ENCODE measurements around the gene RSU1.
"Not testable (repeated sequence)": the region's sequence is repeated elsewhere in the genome, so short reads cannot be mapped to it uniquely, and the experiment has no call there.

Gene RSU1

DNA sequence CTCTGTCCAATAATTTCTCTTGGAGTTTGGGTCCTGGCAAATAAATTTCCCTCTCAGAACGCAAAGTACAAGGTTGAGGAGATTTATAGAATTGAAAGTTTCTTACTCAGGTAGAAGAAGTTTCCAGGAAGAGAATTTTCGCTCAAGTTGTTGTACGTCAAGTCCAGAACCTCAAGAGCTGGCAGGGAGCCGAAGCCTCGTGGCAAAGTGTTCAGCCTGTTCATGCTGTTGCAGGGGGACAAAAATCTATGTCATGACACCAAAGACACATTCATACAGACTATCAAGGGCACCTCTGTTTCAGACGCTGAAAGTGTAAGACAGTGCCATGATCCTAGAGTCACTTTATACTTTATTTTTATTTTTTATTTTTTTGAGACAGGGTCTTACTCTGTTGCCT lies 62.5 kb downstream of the RSU1 start:
- no peak overlapping the region for H3K9ac ChIP-seq (ENCODE audit: low read depth, low read length)
- no peaks in the 10 kb centered on the region for H3K27me3 ChIP-seq (ENCODE audit: control insufficient read depth, insufficient read depth, low read length)
- no peak overlapping the region for H3K4me3 ChIP-seq (ENCODE audit: low read depth, low read length)
- H3K9me3 ChIP-seq (ENCODE audit: control insufficient read depth, insufficient read depth, low read length): no peaks in the 10 kb centered on the region
- H3K4me1 ChIP-seq (ENCODE audit: control insufficient read depth, insufficient read depth, low read length): no peaks in the 10 kb centered on the region
- H3K36me3 ChIP-seq (ENCODE audit: control insufficient read depth, insufficient read depth, low read length): peaks cover 3% of the 10 kb centered on the region

DNA sequence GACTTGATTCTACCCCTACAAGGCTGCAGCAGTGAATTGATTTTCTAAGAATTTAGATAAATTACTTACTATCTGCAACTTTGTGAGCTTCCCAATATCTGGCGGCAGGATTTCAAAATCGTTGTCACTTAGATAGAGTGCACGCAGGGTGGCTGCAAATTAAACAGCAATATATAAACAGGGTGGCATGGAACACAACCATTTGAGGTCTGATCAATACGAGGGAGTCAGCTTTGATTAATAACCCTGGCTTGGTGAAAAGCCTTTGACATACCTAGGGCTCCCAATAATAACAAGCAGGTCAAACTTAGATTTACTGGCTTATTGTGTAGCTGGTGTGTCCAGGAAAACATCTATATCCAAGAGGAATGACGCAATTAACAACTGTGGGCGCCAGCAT lies 64.4 kb downstream of the RSU1 start:
- H3K4me3 ChIP-seq (ENCODE audit: low read depth, low read length); H3K36me3 ChIP-seq (ENCODE audit: control insufficient read depth, insufficient read depth, low read length); H3K4me1 ChIP-seq (ENCODE audit: control insufficient read depth, insufficient read depth, low read length); H3K27me3 ChIP-seq (ENCODE audit: control insufficient read depth, insufficient read depth, low read length); H3K9me3 ChIP-seq (ENCODE audit: control insufficient read depth, insufficient read depth, low read length); H3K9ac ChIP-seq (ENCODE audit: low read depth, low read length): not testable (repeated sequence)

DNA sequence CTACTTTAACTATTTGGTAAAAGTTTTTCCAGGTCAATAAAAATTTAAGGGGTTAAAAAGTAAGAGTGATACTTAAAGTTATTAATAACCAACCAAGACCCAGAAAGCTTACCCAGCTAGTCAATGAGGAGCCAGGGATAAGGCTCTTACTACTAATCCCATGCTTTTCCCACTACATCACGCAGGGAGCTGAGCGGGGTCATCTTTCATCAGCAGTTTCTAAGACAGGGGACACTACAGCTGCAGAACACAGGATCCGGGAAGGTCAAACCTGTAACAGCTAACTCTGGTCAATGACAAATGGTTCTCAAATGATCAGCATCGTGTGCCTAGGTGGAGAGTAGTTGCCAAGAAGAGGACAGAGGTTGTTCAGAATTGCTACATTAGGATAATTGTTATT lies 65.1 kb downstream of the RSU1 start:
- Histone ChIP-seq H3K4me3 (ENCODE audit: low read depth, low read length) (no peak overlapping the region), H3K4me1 (ENCODE audit: control insufficient read depth, insufficient read depth, low read length) (no peaks in the 10 kb centered on the region), H3K36me3 (ENCODE audit: control insufficient read depth, insufficient read depth, low read length) (peaks cover 3% of the 10 kb centered on the region), H3K9me3 (ENCODE audit: control insufficient read depth, insufficient read depth, low read length) (no peaks in the 10 kb centered on the region), H3K9ac (ENCODE audit: low read depth, low read length) (no peak overlapping the region), H3K27me3 (ENCODE audit: control insufficient read depth, insufficient read depth, low read length) (no peaks in the 10 kb centered on the region)

DNA sequence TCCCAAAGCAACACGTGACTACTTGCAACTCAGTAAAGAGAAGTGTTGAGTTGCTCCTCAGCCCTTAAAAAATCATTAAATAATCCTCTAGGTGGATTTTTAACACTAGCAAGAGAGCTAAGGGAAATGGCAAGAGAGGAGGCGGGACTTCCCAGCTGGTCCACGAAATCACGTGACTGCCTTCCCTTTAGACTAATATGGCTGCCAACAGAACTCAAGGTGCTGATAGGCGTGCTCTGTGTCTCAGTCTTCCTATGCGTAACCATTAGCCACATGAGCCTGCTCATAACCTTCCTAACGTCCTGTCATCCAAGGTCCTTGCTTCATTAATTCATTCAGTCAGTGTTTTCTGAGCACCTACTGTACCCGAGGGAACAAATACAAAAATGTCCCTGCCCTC lies 66.0 kb downstream of the RSU1 start:
- no peak overlapping the region for H3K9ac ChIP-seq (ENCODE audit: low read depth, low read length)
- no peaks in the 10 kb centered on the region for H3K27me3 ChIP-seq (ENCODE audit: control insufficient read depth, insufficient read depth, low read length)
- peaks cover 3% of the 10 kb centered on the region for H3K36me3 ChIP-seq (ENCODE audit: control insufficient read depth, insufficient read depth, low read length)
- H3K4me3 ChIP-seq (ENCODE audit: low read depth, low read length): no peak overlapping the region
- no peaks in the 10 kb centered on the region for H3K9me3 ChIP-seq (ENCODE audit: control insufficient read depth, insufficient read depth, low read length)
- H3K4me1 ChIP-seq (ENCODE audit: control insufficient read depth, insufficient read depth, low read length): no peaks in the 10 kb centered on the region

DNA sequence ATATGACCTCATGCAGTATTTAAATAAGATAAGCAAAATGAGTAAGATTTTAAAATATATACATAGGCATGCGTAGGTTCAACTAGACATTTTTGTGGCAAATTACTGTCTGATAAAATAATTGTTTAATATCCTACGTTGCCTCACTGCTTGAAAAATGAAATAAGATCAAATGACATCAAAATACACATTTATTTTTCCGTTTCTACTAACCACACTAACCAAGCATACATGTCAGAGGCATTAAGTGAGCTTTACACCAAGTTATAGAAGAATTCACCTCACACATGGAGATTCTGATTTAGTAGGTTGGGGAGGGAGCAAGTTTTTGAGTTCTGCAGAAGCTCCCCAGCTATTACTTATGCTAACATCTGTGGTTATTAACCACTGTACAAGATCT lies 66.8 kb downstream of the RSU1 start:
- Histone ChIP-seq H3K27me3 (ENCODE audit: control insufficient read depth, insufficient read depth, low read length) (no peaks in the 10 kb centered on the region), H3K4me1 (ENCODE audit: control insufficient read depth, insufficient read depth, low read length) (no peaks in the 10 kb centered on the region), H3K9me3 (ENCODE audit: control insufficient read depth, insufficient read depth, low read length) (no peaks in the 10 kb centered on the region), H3K4me3 (ENCODE audit: low read depth, low read length) (no peak overlapping the region), H3K9ac (ENCODE audit: low read depth, low read length) (no peak overlapping the region), H3K36me3 (ENCODE audit: control insufficient read depth, insufficient read depth, low read length) (peaks cover 3% of the 10 kb centered on the region)

DNA sequence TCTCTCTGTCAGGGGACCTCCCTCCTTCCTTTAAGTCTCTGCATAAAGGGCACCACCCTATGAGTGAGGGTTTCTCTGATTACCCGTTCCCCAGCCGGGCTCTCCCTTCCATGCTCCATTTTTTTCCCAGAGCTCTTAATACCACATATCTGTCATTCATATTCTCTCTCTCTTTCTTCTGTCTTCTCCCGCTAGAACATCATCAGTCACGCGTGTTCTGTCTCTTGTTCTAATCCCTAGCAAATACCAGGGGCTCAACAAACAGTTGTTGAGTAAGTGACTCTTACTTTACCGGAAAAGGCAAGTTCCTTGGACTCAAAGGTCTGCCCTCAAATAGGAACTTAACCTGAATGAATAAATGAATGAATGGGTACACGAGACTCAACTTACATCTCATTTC lies 68.5 kb downstream of the RSU1 start:
- no peaks in the 10 kb centered on the region for H3K4me1 ChIP-seq (ENCODE audit: control insufficient read depth, insufficient read depth, low read length)
- H3K9ac ChIP-seq (ENCODE audit: low read depth, low read length): no peak overlapping the region
- no peaks in the 10 kb centered on the region for H3K9me3 ChIP-seq (ENCODE audit: control insufficient read depth, insufficient read depth, low read length)
- H3K36me3 ChIP-seq (ENCODE audit: control insufficient read depth, insufficient read depth, low read length): peaks cover 3% of the 10 kb centered on the region
- H3K27me3 ChIP-seq (ENCODE audit: control insufficient read depth, insufficient read depth, low read length): no peaks in the 10 kb centered on the region
- no peak overlapping the region for H3K4me3 ChIP-seq (ENCODE audit: low read depth, low read length)

DNA sequence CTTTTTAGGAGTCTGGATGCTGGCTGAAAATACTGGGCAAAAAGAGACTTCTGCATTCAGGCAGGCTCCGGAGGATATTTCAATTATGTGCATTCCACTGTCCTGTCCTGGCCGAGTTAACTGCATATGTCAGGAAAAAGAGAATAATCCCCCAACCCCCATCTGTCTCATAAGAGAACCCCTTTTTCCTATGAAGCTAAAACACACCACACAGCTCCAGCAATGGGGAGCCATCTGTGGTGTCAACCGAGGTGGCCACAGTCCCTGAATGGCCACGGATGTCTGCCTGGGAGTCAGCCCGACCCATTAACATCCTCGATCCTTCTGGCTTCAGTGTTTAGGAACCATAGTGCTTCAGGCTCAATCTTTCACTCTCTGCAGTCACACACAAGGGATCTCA lies 70.4 kb downstream of the RSU1 start:
- Histone ChIP-seq H3K4me3 (ENCODE audit: low read depth, low read length) (no peak overlapping the region), H3K4me1 (ENCODE audit: control insufficient read depth, insufficient read depth, low read length) (no peaks in the 10 kb centered on the region), H3K9ac (ENCODE audit: low read depth, low read length) (no peak overlapping the region), H3K27me3 (ENCODE audit: control insufficient read depth, insufficient read depth, low read length) (no peaks in the 10 kb centered on the region), H3K36me3 (ENCODE audit: control insufficient read depth, insufficient read depth, low read length) (no peaks in the 10 kb centered on the region), H3K9me3 (ENCODE audit: control insufficient read depth, insufficient read depth, low read length) (no peaks in the 10 kb centered on the region)

DNA sequence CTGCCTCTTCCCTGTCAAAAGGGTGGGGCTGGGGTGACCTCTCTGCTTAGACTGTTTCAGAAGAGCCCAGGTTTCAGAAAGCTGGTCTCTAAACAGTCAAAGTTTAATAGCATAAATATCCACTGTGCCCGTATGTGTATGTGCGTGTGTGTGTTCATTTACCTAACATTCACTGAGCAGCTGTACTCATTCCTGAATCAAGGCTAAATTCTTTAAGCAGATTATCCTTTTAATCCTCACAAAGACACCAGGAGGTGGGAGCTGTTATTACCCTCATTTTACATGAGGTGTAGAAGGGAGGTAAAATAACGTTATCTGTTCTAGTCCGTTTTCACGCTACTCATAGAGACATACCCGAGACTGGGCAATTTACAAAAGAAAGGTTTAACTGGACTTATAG lies 72.2 kb downstream of the RSU1 start:
- H3K9ac ChIP-seq (ENCODE audit: low read depth, low read length): no peak overlapping the region

DNA sequence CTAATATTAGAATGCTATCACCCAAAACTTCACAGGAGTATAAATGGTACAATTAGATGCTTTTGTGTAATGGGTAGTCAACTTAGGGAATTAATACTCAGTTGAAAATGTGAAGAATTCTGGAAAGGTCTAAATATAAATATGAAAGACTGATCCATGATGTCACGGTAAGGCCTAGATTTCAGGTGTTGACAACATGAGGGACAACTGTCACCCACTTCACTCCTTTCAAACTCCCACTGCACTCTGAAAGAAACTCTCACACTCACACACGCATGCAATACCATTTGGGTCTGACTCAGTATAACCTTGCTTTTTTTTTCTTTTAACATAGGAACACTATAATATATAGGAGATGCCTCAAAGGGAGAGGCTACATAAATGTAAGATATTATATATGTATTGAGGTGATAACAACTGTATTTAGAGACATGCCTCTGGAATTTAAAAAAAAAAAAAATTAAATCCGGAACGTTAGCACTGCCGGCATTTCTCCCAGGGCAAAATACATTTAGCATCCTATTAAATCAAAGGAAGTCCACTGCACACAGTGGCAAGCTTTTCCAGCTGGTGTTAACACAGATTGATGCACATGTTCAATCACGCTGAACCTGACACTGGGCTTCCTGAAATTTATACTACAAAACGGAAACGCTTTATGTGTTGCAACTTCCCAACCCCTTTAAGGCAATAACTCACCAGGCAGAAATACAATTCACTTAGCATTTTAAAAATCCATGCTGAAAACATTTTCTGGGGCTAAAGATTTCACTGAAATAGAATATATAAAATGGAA lies 74.9 kb downstream of the RSU1 start:
- Histone ChIP-seq H3K9ac (ENCODE audit: low read depth, low read length) (no peak overlapping the region), H3K9me3 (ENCODE audit: control insufficient read depth, insufficient read depth, low read length) (no peaks in the 10 kb centered on the region), H3K36me3 (ENCODE audit: control insufficient read depth, insufficient read depth, low read length) (no peaks in the 10 kb centered on the region), H3K27me3 (ENCODE audit: control insufficient read depth, insufficient read depth, low read length) (no peaks in the 10 kb centered on the region), H3K4me3 (ENCODE audit: low read depth, low read length) (no peak overlapping the region), H3K4me1 (ENCODE audit: control insufficient read depth, insufficient read depth, low read length) (no peaks in the 10 kb centered on the region)

More for the DNA sequence above, 72.2 kb downstream of the RSU1 start:
- Histone ChIP-seq H3K27me3 (ENCODE audit: control insufficient read depth, insufficient read depth, low read length) (no peaks in the 10 kb centered on the region), H3K9me3 (ENCODE audit: control insufficient read depth, insufficient read depth, low read length) (no peaks in the 10 kb centered on the region), H3K4me1 (ENCODE audit: control insufficient read depth, insufficient read depth, low read length) (no peaks in the 10 kb centered on the region), H3K36me3 (ENCODE audit: control insufficient read depth, insufficient read depth, low read length) (no peaks in the 10 kb centered on the region), H3K4me3 (ENCODE audit: low read depth, low read length) (no peak overlapping the region)

DNA sequence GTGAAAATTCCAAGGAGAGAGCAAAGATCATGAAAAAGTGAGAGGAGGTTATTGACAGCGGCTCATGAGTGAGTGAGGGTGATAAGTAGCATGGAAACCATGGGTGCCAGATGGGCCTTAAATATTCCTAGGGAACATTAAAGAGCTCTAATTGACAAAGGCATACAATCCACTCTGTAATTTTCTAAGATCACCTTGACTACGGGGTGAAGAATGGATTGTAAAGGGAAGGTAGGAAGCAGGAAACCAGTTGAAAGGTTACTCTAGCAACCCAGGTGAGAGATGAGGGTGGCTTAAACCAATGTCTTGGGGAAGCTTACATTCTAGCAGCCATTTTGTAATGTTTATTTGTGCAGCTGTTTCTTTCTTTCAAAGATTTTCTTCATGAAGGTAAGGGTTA lies 75.7 kb downstream of the RSU1 start:
- H3K9ac ChIP-seq (ENCODE audit: low read depth, low read length): no peak overlapping the region
- H3K4me1 ChIP-seq (ENCODE audit: control insufficient read depth, insufficient read depth, low read length): no peaks in the 10 kb centered on the region
- no peak overlapping the region for H3K4me3 ChIP-seq (ENCODE audit: low read depth, low read length)
- no peaks in the 10 kb centered on the region for H3K9me3 ChIP-seq (ENCODE audit: control insufficient read depth, insufficient read depth, low read length)
- no peaks in the 10 kb centered on the region for H3K27me3 ChIP-seq (ENCODE audit: control insufficient read depth, insufficient read depth, low read length)
- H3K36me3 ChIP-seq (ENCODE audit: control insufficient read depth, insufficient read depth, low read length): no peaks in the 10 kb centered on the region

DNA sequence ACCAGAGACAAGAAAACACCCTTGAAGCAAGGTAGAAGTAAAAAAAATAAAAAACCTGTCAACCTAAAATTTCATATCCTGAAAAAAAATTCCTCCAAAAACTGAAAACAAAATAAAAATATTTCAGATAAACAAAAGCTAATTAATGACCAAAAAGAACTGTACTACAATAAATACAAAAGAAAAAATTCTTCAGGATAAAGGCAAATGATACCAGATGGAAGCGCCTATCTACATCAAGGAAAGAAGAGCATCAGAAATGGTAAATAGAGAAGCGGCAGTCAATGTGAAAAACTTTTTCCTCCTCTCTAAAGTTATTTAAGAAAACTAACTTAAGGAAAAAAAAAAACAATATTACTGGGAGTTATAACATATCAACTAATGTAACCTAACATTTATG lies 79.8 kb downstream of the RSU1 start:
- Histone ChIP-seq H3K4me1 (ENCODE audit: control insufficient read depth, insufficient read depth, low read length) (no peaks in the 10 kb centered on the region), H3K36me3 (ENCODE audit: control insufficient read depth, insufficient read depth, low read length) (no peaks in the 10 kb centered on the region), H3K4me3 (ENCODE audit: low read depth, low read length) (no peak overlapping the region), H3K9me3 (ENCODE audit: control insufficient read depth, insufficient read depth, low read length) (no peaks in the 10 kb centered on the region), H3K9ac (ENCODE audit: low read depth, low read length) (no peak overlapping the region), H3K27me3 (ENCODE audit: control insufficient read depth, insufficient read depth, low read length) (no peaks in the 10 kb centered on the region)

DNA sequence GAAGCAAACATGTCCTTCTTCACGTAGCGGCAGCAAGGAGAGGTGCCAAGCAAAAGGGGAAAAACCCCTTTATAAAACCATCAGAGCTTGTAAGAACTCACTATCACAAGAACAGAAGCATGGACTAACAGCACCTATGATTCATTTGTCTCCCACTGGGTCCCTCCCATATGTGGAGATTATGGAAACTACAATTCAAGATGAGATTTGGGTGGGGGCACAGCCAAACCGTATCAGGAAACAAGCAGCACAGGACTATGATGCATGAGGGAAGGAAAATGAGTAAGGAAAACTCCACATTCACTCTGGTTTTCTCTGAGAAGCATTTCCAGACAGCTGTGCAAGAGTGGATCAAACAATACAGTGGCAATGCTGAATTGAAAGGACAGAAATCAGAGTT lies 81.6 kb downstream of the RSU1 start:
- Histone ChIP-seq H3K36me3 (ENCODE audit: control insufficient read depth, insufficient read depth, low read length) (no peaks in the 10 kb centered on the region), H3K9me3 (ENCODE audit: control insufficient read depth, insufficient read depth, low read length) (no peaks in the 10 kb centered on the region), H3K9ac (ENCODE audit: low read depth, low read length) (no peak overlapping the region), H3K4me3 (ENCODE audit: low read depth, low read length) (no peak overlapping the region), H3K27me3 (ENCODE audit: control insufficient read depth, insufficient read depth, low read length) (no peaks in the 10 kb centered on the region), H3K4me1 (ENCODE audit: control insufficient read depth, insufficient read depth, low read length) (no peaks in the 10 kb centered on the region)

Measured in iPS-15b (cell line).